HL-60/S4 (cell line): ENCODE measurements around the gene SPIN3.
"Not testable (repeated sequence)": the region's sequence is repeated elsewhere in the genome, so short reads cannot be mapped to it uniquely, and the experiment has no call there.

Experiments used
- in situ Hi-C: fragments of 300-500 bp; cut with MboI; formaldehyde crosslinking; loops from 2 replicates; pipeline ENCODE4 v1.14.3; 2022; ENCODE audit warnings: low sequenced_read_pairs

SPIN3 gene

DNA sequence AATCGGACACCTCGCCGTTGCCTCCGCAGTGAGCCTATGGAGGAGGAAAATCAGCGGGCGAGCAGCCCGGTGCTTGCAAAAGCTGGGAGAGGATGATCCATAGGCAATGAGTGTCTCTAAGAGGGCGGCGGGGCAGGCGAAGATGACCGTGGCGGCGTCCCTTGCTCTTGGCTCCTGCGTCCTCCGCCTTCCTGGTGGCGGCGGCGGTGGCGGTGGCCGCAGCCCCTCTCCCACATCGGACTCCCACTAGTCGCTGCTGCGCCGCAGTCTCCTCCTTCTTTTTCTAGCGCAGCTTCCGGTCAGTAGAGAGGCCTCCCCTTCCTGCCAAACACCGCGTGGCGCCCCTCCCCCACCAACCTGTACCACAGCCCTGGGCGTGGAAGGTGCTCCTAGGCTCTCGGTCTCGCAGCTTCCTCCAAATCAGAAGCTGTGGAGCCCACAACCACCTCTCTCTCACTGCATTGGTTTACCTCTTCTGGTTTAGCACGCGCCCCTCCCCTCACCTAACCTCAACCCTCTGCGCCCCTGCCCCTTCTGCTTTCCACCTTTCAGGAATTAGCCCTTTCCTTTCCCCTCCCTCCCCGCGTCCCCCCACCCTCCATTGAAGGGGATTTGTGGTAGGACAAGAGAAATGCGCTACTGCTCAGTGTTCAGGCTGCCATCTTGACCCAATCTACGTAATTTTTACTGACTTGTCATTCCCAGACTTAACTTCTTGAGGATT is at the start of gene SPIN3:
Gene SPIN3 (minus strand): TSS at position 271 of the 724 bp plus-strand sequence. CDS start 594 bp downstream, outside the sequence.
- in situ Hi-C loops = loop anchor here (25.0 kb wide), 1 partner anchor 233 kb away; no protein-coding TSS in a partner anchor

DNA sequence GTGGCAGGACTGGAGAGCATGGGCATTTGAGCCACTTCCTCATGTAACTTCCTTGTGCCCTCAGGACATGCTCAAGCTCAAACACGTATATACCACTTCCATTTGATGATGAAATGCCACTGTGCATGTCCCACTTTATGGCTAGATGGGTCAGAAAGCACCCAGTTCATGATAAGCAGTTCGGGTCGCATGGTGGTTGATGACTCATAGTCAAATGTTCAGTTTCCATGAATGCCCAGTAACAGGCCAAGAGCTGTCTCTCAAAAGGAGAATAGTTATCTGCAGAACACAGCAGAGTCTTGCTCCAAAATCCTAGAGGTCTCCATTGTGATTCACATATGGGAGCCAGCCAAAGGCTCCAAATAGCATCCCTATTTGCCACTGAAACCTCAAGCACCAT is 48.9 kb upstream of the SPIN3 start:
- in situ Hi-C loops = no loop called here

- in situ Hi-C loops = not testable (repeated sequence)
These were observed 41.9 kb upstream of the SPIN3 start for GRCh38 chrX:57037265-57037664.

DNA sequence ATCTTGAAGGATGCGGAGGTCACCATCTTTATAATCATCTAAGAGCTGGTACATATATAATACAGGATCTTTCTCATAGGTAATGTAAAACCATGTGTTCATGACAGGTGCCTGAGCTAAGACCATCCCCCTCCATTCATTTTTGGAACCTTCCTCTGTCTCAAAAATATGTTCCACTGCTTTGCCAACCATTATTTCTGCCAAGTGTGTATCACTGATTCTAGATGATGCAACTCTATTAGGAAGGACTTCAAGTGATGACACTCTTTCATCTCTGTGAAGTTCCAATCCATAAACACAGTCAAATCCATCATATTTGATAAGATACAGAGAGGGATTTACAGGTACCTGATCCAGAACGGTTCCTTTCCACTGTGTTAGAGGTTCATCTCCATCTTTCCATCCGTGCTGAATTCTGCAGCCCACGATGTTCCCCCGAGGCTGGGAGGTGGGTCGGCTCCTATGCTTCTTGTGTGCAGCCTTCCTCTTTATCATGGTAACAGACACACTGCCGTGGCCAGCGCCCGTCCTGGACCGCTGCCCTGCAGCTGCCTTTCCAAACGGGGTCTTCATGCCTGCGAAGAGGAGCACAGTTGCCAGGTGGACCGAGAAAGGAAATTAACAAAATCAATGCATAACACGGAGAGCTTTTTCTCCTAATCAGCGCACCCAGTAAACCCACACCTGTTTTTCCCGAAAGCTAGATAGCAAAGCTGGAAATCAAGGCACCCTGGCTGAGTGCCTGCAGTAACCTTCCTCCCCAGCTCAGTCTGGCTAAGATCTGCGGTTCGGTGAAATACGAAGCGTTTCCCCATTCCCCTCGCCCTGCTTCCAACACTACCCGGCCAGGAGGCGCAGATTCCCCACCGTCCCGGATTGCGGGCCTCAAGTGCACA is 718 bp downstream of the SPIN3 start:
- in situ Hi-C loops = loop anchor here (25.0 kb wide), 1 partner anchor 232 kb away; no protein-coding TSS in a partner anchor

- in situ Hi-C loops = loop anchor here (25.0 kb wide), 1 partner anchor 225 kb away; no protein-coding TSS in a partner anchor
These were observed 7.6 kb downstream of the SPIN3 start for GRCh38 chrX:56987741-56988140.

GRCh38 chrX:56986138-56986537 is 9.2 kb downstream of the SPIN3 start:
- in situ Hi-C loops = loop anchor here (25.0 kb wide), 1 partner anchor 224 kb away; no protein-coding TSS in a partner anchor

GRCh38 chrX:56978172-56978571 is 17.2 kb downstream of the SPIN3 start:
- in situ Hi-C loops = loop anchor here (25.0 kb wide), 1 partner anchor 216 kb away; no protein-coding TSS in a partner anchor

DNA sequence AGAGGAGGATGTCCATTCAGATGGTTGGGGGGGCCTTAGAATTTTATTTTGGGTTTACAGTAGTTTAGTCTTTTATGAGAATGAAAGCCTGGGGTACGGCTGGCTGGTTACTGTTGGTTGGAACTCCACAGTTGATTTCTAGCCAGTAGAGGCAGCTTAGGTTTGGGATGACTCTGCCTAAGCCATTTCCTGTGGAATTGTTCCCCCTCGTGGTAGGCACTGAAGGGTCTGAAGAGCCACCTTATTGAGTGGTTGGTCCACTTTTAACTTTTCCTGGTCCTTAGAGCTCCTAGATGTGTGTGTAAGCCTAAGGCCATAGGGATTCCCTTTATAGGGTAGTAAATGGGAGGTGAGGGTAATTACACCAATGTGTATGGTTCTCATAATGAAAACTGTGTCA is 19.7 kb downstream of the SPIN3 start:
- in situ Hi-C loops = loop anchor here (25.0 kb wide), 1 partner anchor 213 kb away; no protein-coding TSS in a partner anchor

DNA sequence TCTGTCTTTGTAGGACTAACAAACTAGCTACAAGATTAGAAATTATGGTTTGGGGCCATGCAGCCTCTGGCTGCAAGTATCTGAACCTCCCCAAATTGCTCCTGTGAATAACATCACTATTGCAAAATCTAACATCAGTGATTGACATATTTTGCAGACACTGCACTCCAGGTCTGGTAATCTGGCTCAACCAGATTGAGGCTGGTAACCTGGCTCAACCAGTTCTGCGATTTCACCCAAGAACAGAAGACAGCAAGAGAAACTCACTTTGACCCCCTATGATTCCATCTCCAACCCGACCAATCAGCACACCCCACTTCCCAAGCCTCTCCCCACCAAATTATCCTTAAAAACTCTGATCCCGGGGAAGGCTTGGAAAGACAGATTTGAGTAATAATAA is 20.9 kb downstream of the SPIN3 start:
- in situ Hi-C loops = no loop called here

DNA sequence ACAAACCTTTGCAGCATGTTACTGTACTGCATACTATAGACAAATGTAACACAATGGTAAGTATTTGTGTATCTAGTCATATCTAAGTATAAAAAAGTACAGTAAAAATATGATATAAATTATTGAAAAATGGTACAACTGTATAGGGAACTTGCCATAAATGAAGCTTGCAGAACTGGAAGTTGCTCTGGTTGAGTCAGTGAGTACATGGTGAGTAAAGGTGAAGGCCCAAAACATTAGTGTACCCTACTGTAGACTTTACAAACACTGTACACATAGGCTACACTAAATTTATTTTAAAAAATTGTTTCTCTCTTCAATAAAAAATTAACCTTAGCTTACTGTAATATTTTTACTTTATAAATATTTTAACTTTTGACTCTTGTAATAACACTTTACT is 25.8 kb downstream of the SPIN3 start:
- in situ Hi-C loops = no loop called here

DNA sequence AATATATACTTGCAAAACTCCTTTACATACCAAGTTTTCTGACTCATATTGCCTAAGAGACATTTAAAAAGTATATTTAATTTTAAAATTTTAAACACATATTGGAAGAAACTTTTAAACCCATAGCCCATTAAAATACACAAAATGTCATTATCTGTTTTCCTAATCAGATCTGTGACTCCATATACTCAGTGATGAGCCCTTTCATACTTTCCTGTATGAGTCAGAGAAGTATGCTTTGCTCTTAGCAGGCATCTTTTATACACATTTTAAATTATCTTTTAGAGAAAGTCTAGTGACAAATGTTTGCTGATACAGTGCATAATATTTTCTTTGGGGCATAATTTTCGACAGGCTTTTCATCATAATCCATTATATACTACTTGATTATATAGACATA is 26.4 kb downstream of the SPIN3 start:
- in situ Hi-C loops = no loop called here

- in situ Hi-C loops = no loop called here
These were observed 32.0 kb downstream of the SPIN3 start for GRCh38 chrX:56963377-56963776.

DNA sequence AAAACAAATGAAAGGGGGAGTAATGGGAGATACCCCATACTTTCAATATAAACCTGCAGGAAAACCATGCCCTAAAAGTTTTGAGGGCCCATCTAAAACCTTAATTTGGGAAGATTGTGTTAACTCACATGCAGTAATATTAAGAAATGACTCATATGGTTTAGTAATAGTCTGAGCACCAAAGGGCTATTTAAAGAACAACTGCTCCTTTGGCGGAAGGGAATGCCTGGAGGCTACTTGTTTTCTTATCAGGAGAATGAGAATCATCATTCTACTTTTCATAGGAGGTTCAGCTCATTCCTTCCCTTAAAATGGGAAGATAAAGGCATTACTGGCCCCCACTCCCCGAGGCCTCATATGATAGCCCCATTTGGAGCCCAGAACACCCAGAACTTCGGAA is 47.6 kb downstream of the SPIN3 start:
- in situ Hi-C loops = no loop called here

DNA sequence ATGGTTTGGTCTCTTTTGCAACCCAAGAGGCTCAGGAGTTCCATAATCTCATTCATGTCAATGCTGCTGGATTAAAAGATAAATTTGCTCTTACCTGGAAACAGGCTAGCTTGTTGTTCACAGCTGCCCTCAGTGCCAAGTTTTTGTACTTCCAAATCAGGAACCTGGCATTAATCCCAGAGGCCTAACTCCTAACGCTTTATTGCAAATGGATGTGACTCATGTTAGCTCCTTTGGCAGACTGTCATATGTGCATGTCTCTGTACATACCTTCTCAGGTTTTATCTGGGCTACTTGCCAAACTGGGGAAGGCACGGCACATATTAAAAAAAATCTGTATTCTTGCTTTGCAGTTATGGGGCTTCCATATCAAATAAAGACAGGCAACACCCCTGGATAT is 49.1 kb downstream of the SPIN3 start:
- in situ Hi-C loops = not testable (repeated sequence)

DNA sequence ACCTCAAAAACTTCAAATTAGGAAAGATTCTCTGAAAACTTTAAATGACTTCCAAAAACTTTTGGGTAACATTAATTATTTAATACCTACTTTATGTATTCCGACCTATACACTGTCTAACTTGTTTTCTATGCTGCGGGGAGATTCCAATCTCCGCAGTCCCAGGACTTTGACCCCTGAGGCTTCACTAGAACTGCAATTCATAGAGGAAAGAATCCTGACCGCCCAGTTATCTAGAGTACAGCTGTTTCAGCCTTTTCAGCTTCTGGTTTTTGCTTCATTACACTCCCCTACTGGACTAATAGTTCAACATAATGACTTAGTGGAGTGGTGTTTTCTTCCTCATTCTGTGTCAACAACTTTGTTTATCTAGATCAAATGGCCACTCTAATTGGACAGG is 50.1 kb downstream of the SPIN3 start:
- in situ Hi-C loops = not testable (repeated sequence)

DNA sequence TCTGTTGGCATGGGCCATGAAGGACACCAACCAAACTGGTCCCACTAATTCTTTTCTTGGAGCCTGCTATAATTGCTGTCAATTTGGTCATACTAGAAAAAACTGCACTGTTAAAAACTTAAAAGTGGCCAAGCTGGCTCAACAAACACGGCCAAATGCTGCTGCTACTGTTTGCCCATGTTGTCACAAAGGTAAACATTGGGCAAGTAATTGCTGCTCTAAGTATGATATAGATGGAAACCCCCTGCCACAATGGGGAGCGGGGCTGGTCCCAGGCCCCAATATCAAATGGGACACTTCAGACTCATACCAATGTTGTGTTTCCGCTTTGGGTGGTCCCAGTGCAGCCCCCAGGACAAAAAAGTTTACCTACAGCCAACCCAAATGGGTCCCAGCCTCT is 52.1 kb downstream of the SPIN3 start:
- in situ Hi-C loops = no loop called here
